Spinal cord (tissue), 4 donors: ENCODE results near the gene EDRF1. TPM values are rescaled to one million over a fixed set of nuclear protein-coding genes. Genes with fewer than 3 reads are reported as not detected.

Source experiments
- polyA plus RNA-seq, 2 donors: library from polyadenylated mRNA; unstranded; fragments of 120-200 nt; gene quantifications; one replicate each; pipeline ENCODE4 v1.2.1, GENCODE V29; 2013; ENCODE audit not compliant: insufficient read length in 2 of 2
- total RNA-seq, 2 donors: library from RNA; depleted of rRNA in 1 of 2; stranded (reverse); fragments of 120-200 nt in 1 of 2; fragments of >200 nt in 1 of 2; gene quantifications; one replicate each; pipeline versions ENCODE4 v1.2.3 to v1.2.4, GENCODE V29; 2013 to 2014

EDRF1 gene
- total and polyA plus RNA-seq, 4 donors, result 30.6 to 37.6 (median 34.2) TPM

Other genes with a start within 250 kb of the EDRF1 start
- under 1 TPM; 0.40 to 0.77 TPM for gene TEX36, start 36.5 kb upstream of the EDRF1 start, total RNA-seq
- gene TEX36, start 36.5 kb upstream of the EDRF1 start, polyA plus RNA-seq, result not detected
- under 1 TPM; 0.33 to 0.40 TPM for gene MMP21, start 56.1 kb downstream of the EDRF1 start, total RNA-seq
- gene MMP21, start 56.1 kb downstream of the EDRF1 start, polyA plus RNA-seq, result under 1 TPM; 0.17 to 0.54 TPM
- 10 to 100 TPM; 61.9 to 80.0 TPM for gene UROS, start 103.5 kb downstream of the EDRF1 start, total RNA-seq
- 10 to 100 TPM; 86.4 to 88.6 TPM for gene UROS, start 103.5 kb downstream of the EDRF1 start, polyA plus RNA-seq
- 10 to 100 TPM; 39.8 to 51.4 TPM for gene BCCIP, start 103.8 kb downstream of the EDRF1 start, total RNA-seq
- gene BCCIP, start 103.8 kb downstream of the EDRF1 start, polyA plus RNA-seq, result 10 to 100 TPM; 68.4 to 77.1 TPM
- 10 to 100 TPM; 22.6 to 29.2 TPM for gene DHX32, start 161.6 kb downstream of the EDRF1 start, total RNA-seq
- 10 to 100 TPM; 18.0 to 19.1 TPM for gene DHX32, start 161.6 kb downstream of the EDRF1 start, polyA plus RNA-seq
- gene FANK1, start 176.9 kb downstream of the EDRF1 start, total RNA-seq, result 10 to 100 TPM in 1 of 2 donors, 1 to 10 TPM in 1; 3.7 to 19.1 TPM
- 10 to 100 TPM in 1 of 2 donors, 1 to 10 TPM in 1; 9.0 to 10.9 TPM for gene FANK1, start 176.9 kb downstream of the EDRF1 start, polyA plus RNA-seq